Measurements from ENCODE around the gene SLC1A2.

Gene SLC1A2

GRCh38 chr11:35295751-35296150 is 123.6 kb downstream of the SLC1A2 start:
- no peak overlapping the region for H3K4me3 ChIP-seq (ENCODE audit: low read length)
- no peak for DNase-seq (ENCODE audit: low read depth)
- no peak for TF ChIP-seq CTCF (conservative IDR thresholded peaks at IDR 0.05; ENCODE audit: low read depth, low read length)

GRCh38 chr11:35293699-35294098 is 125.7 kb downstream of the SLC1A2 start:
- TF ChIP-seq CTCF (conservative IDR thresholded peaks at IDR 0.05; ENCODE audit: low read depth, low read length), result no peak

GRCh38 chr11:35293035-35293434 is 126.3 kb downstream of the SLC1A2 start:
- no peak for TF ChIP-seq CTCF (conservative IDR thresholded peaks at IDR 0.05; ENCODE audit: low read depth, low read length)
- no peak for DNase-seq (ENCODE audit: low read depth)
- H3K4me3 ChIP-seq (ENCODE audit: low read length), result no peak overlapping the region

More at GRCh38 chr11:35293699-35294098, 125.7 kb downstream of the SLC1A2 start:
- no peak for DNase-seq (ENCODE audit: low read depth)
- H3K4me3 ChIP-seq (ENCODE audit: low read length), result no peak overlapping the region

- no peak for DNase-seq (ENCODE audit: low read depth)
- TF ChIP-seq CTCF (conservative IDR thresholded peaks at IDR 0.05; ENCODE audit: low read depth, low read length), result no peak
- H3K4me3 ChIP-seq (ENCODE audit: low read length), result no peak overlapping the region
These were observed 127.1 kb downstream of the SLC1A2 start for GRCh38 chr11:35292279-35292678.

GRCh38 chr11:35290876-35291275 is 128.5 kb downstream of the SLC1A2 start:
- no peak for TF ChIP-seq CTCF (conservative IDR thresholded peaks at IDR 0.05; ENCODE audit: low read depth, low read length)
- no peak for DNase-seq (ENCODE audit: low read depth)
- H3K4me3 ChIP-seq (ENCODE audit: low read length), result no peak overlapping the region

- DNase-seq (ENCODE audit: low read depth), result no peak
- no peak overlapping the region for H3K4me3 ChIP-seq (ENCODE audit: low read length)
- TF ChIP-seq CTCF (conservative IDR thresholded peaks at IDR 0.05; ENCODE audit: low read depth, low read length), result no peak
These were observed 129.5 kb downstream of the SLC1A2 start for GRCh38 chr11:35289821-35290220.

- H3K4me3 ChIP-seq (ENCODE audit: low read length), result no peak overlapping the region
- TF ChIP-seq CTCF (conservative IDR thresholded peaks at IDR 0.05; ENCODE audit: low read depth, low read length), result no peak
- peak; percentile 63 for DNase-seq (ENCODE audit: low read depth)
These were observed 130.4 kb downstream of the SLC1A2 start for GRCh38 chr11:35288817-35289541.
